ENCODE results near the gene CRB2.

- TF ChIP-seq SRF (IDR thresholded peaks at IDR 0.05; ENCODE audit: low read depth): no peak
- TF ChIP-seq SIN3A (IDR thresholded peaks at IDR 0.05; ENCODE audit: low read depth): no peak
- no peak for TF ChIP-seq POLR2A (IDR thresholded peaks at IDR 0.05; ENCODE audit: borderline replicate concordance, extremely low read depth, insufficient read depth, insufficient read length)
- TF ChIP-seq, protein P1, sequence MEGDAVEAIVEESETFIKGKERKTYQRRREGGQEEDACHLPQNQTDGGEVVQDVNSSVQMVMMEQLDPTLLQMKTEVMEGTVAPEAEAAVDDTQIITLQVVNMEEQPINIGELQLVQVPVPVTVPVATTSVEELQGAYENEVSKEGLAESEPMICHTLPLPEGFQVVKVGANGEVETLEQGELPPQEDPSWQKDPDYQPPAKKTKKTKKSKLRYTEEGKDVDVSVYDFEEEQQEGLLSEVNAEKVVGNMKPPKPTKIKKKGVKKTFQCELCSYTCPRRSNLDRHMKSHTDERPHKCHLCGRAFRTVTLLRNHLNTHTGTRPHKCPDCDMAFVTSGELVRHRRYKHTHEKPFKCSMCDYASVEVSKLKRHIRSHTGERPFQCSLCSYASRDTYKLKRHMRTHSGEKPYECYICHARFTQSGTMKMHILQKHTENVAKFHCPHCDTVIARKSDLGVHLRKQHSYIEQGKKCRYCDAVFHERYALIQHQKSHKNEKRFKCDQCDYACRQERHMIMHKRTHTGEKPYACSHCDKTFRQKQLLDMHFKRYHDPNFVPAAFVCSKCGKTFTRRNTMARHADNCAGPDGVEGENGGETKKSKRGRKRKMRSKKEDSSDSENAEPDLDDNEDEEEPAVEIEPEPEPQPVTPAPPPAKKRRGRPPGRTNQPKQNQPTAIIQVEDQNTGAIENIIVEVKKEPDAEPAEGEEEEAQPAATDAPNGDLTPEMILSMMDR (IDR thresholded peaks at IDR 0.05 in 2 of 3, conservative IDR thresholded peaks at IDR 0.05 in 1 of 3; ENCODE audit: borderline replicate concordance in 1 of 3, insufficient read depth in 1 of 3, low read depth in 2 of 3, low read length in 2 of 3): no peak
- TF ChIP-seq YY1 (IDR thresholded peaks at IDR 0.05; ENCODE audit: extremely low read depth, insufficient replicate concordance, low read depth, low read length): no peak
- TF ChIP-seq EZH2 (IDR thresholded peaks at IDR 0.05): no peak
- TF ChIP-seq, protein P2, sequence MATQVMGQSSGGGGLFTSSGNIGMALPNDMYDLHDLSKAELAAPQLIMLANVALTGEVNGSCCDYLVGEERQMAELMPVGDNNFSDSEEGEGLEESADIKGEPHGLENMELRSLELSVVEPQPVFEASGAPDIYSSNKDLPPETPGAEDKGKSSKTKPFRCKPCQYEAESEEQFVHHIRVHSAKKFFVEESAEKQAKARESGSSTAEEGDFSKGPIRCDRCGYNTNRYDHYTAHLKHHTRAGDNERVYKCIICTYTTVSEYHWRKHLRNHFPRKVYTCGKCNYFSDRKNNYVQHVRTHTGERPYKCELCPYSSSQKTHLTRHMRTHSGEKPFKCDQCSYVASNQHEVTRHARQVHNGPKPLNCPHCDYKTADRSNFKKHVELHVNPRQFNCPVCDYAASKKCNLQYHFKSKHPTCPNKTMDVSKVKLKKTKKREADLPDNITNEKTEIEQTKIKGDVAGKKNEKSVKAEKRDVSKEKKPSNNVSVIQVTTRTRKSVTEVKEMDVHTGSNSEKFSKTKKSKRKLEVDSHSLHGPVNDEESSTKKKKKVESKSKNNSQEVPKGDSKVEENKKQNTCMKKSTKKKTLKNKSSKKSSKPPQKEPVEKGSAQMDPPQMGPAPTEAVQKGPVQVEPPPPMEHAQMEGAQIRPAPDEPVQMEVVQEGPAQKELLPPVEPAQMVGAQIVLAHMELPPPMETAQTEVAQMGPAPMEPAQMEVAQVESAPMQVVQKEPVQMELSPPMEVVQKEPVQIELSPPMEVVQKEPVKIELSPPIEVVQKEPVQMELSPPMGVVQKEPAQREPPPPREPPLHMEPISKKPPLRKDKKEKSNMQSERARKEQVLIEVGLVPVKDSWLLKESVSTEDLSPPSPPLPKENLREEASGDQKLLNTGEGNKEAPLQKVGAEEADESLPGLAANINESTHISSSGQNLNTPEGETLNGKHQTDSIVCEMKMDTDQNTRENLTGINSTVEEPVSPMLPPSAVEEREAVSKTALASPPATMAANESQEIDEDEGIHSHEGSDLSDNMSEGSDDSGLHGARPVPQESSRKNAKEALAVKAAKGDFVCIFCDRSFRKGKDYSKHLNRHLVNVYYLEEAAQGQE (IDR thresholded peaks at IDR 0.05; ENCODE audit: low read depth): no peak
- TF ChIP-seq ELF1 (IDR thresholded peaks at IDR 0.05; ENCODE audit: borderline replicate concordance, low read depth): no peak
These were observed 33.5 kb upstream of the CRB2 start for GRCh38 chr9:123322273-123323195.
